Endothelial cell of umbilical vein (primary cell): ENCODE data around the gene ITGA8.

Experiments used
- CTCF ChIP-seq, 2 donors: IDR thresholded peaks; 1 replicate in 1 of 2; 2 replicates in 1 of 2; pipeline ENCODE4 v1.5.1; 2011; ENCODE audit warnings: low read length in 2 of 2, mild to moderate bottlenecking in 2 of 2, moderate library complexity in 2 of 2, control low read depth in 1 of 2, inconsistent platforms in 1 of 2, low read depth in 1 of 2; ENCODE audit not compliant: insufficient read depth in 1 of 2; ENCODE audit errors: extremely low read depth in 1 of 2
- EZH2 ChIP-seq: IDR thresholded peaks from 2 replicates; pipeline ENCODE4 v1.6.1; 2012; ENCODE audit warnings: borderline replicate concordance, low read depth, mild to moderate bottlenecking, moderate library complexity, low read length, inconsistent platforms; ENCODE audit not compliant: severe bottlenecking
- FOS ChIP-seq: IDR thresholded peaks from 2 replicates; pipeline ENCODE4 v1.6.1; 2011; ENCODE audit warnings: mild to moderate bottlenecking, low read length, moderate library complexity, borderline replicate concordance; ENCODE audit not compliant: insufficient read depth
- GATA2 ChIP-seq: IDR thresholded peaks from 2 replicates; pipeline ENCODE4 v1.7.0; 2011; ENCODE audit warnings: low read depth, mild to moderate bottlenecking, moderate library complexity, mixed read lengths, low read length; ENCODE audit not compliant: insufficient read length, insufficient read depth
- JUN ChIP-seq: IDR thresholded peaks from 2 replicates; pipeline ENCODE4 v1.6.1; 2011; ENCODE audit warnings: borderline replicate concordance, low read depth; ENCODE audit not compliant: insufficient read length, insufficient read depth
- MAX ChIP-seq: IDR thresholded peaks from 2 replicates; pipeline ENCODE4 v1.6.1; 2011; ENCODE audit not compliant: insufficient read depth, insufficient read length
- MYC ChIP-seq: IDR thresholded peaks from one replicate; pipeline ENCODE4 v1.6.1; 2011; ENCODE audit warnings: mild to moderate bottlenecking, low read depth, low read length
- POLR2A ChIP-seq: IDR thresholded peaks from 2 replicates; pipeline ENCODE4 v1.6.1; 2012; ENCODE audit warnings: low read depth, mild to moderate bottlenecking, control low read depth, low read length
- POLR2AphosphoS5 ChIP-seq: IDR thresholded peaks from 2 replicates; pipeline ENCODE4 v1.6.1; 2012; ENCODE audit warnings: low read depth, mild to moderate bottlenecking, control low read depth, low read length, moderate library complexity; ENCODE audit not compliant: insufficient read depth

GRCh38 chr10:15743443-15743842 is 23.7 kb upstream of the ITGA8 start:
- TF ChIP-seq MYC (no peak), CTCF (IDR thresholded peaks at IDR 0.05; ENCODE audit: extremely low read depth in 1 of 2, insufficient read depth in 1 of 2, low read depth in 1 of 2, low read length in 2 of 2) (no peak), EZH2 (no peak), JUN (no peak), POLR2AphosphoS5 (no peak), POLR2A (no peak), MAX (no peak), GATA2 (no peak), FOS (no peak)
